B cell (primary cell): Measurements from ENCODE around the gene FUCA1. TPM values are rescaled to one million over a fixed set of nuclear protein-coding genes. Genes with fewer than 3 reads are reported as not detected.

Experiments
- ATAC-seq: fragments of 200-7000 bp; cut with Tn5 transposase; one replicate; pipeline ENCODE4 v1.10.0; 2021; ENCODE audit warnings: low read depth, mild to moderate bottlenecking, moderate number of reproducible peaks, moderate library complexity
- CTCF ChIA-PET: fragments of 350-600 bp; sonication (Branson Sonifier 250); formaldehyde crosslinking; loops from one replicate; lab custom pipeline; 2021; ENCODE audit warnings: antibody characterized with exemption, inconsistent platforms; lab: Charles Lee
- POLR2A ChIA-PET: fragments of 350-600 bp; sonication (Branson Sonifier 250); formaldehyde crosslinking; loops from one replicate; lab custom pipeline; 2021; ENCODE audit warnings: antibody characterized with exemption; lab: Charles Lee
- DNase-seq: peaks from one replicate; pipeline ENCODE4 v3.0.0; 2013
- H2AFZ ChIP-seq: 2 replicates; pipeline ENCODE4 v1.6.1; 2012; ENCODE audit warnings: mild to moderate bottlenecking, low read depth, low read length; ENCODE audit not compliant: insufficient read depth, poor library complexity, severe bottlenecking
- H3K27ac ChIP-seq, 2 donors: 1 replicate in 1 of 2; 2 replicates in 1 of 2; pipeline ENCODE4 v1.5.1; 2012 to 2013; ENCODE audit warnings: low read length in 2 of 2, mild to moderate bottlenecking in 2 of 2, moderate library complexity in 1 of 2
- H3K27me3 ChIP-seq, 4 experiments: fragments of 200-600 bp in 1 of 4; sonication (generic) in 1 of 4; replicated peaks in 1 of 4; 1 replicate in 2 of 4; 2 replicates in 2 of 4; pipeline versions ENCODE4 v1.6.1 to v1.7.0; 2013 to 2016; ENCODE audit warnings: low read length in 3 of 4, mild to moderate bottlenecking in 2 of 4, mixed read lengths in 1 of 4, moderate library complexity in 1 of 4; ENCODE audit not compliant: insufficient read depth in 4 of 4, control insufficient read depth in 3 of 4; ENCODE audit errors: control extremely low read depth in 1 of 4
- H3K36me3 ChIP-seq, 2 experiments: replicated peaks in 1 of 2; 1 replicate in 1 of 2; 2 replicates in 1 of 2; pipeline versions ENCODE4 v1.6.1 to v1.7.1; 2013; ENCODE audit warnings: low read length in 1 of 2; ENCODE audit not compliant: insufficient read depth in 2 of 2, control insufficient read depth in 1 of 2; ENCODE audit errors: control extremely low read depth in 1 of 2, extremely low read depth in 1 of 2
- H3K4me1 ChIP-seq, 2 donors: fragments of 200-600 bp in 1 of 2; sonication (generic) in 1 of 2; 1 replicate in 1 of 2; 2 replicates in 1 of 2; pipeline versions ENCODE4 v1.5.1 to v1.6.1; 2013 to 2017; ENCODE audit warnings: low read length in 2 of 2; ENCODE audit not compliant: control insufficient read depth in 2 of 2, insufficient read depth in 2 of 2
- H3K4me2 ChIP-seq: replicated peaks from 2 replicates; pipeline ENCODE3; 2012; ENCODE audit warnings: mild to moderate bottlenecking, low read depth, low read length; ENCODE audit not compliant: poor library complexity, severe bottlenecking
- H3K4me3 ChIP-seq, 5 experiments: fragments of 200-600 bp in 1 of 5; sonication (generic) in 1 of 5; 1 replicate in 3 of 5; 2 replicates in 2 of 5; pipeline versions ENCODE4 v1.5.1 to v1.7.0; 2011 to 2016; ENCODE audit warnings: low read length in 4 of 5, mild to moderate bottlenecking in 4 of 5, low read depth in 2 of 5, control low read depth in 1 of 5, moderate library complexity in 1 of 5; ENCODE audit not compliant: insufficient read depth in 1 of 5; ENCODE audit errors: control extremely low read depth in 1 of 5, extremely low read depth in 1 of 5
- H3K79me2 ChIP-seq: fragments of 200-600 bp; sonication (generic); one replicate; pipeline ENCODE4 v1.6.0; 2016; ENCODE audit warnings: low read length; ENCODE audit not compliant: control insufficient read depth, insufficient read depth
- H3K9ac ChIP-seq: fragments of 200-600 bp; sonication (generic); 2 replicates; pipeline ENCODE4 v1.6.1; 2017; ENCODE audit warnings: mild to moderate bottlenecking, low read length, moderate library complexity
- H3K9me3 ChIP-seq, 3 donors: one replicate each; pipeline versions ENCODE4 v1.6.1 to v1.7.1; 2013; ENCODE audit warnings: low read length in 2 of 3; ENCODE audit not compliant: control insufficient read depth in 2 of 3, insufficient read depth in 1 of 3; ENCODE audit errors: control extremely low read depth in 1 of 3
- H4K20me1 ChIP-seq: 2 replicates; pipeline ENCODE4 v1.6.0; 2012; ENCODE audit warnings: mild to moderate bottlenecking, low read length; ENCODE audit not compliant: insufficient read depth, control insufficient read depth, poor library complexity, severe bottlenecking
- H3K27ac Mint-ChIP-seq: one replicate; pipeline ENCODE4 v1.8.0; 2021; ENCODE audit warnings: mixed read lengths
- H3K27me3 Mint-ChIP-seq: one replicate; pipeline ENCODE4 v1.8.0; 2021; ENCODE audit warnings: mixed read lengths
- H3K4me1 Mint-ChIP-seq: one replicate; pipeline ENCODE4 v1.8.0; 2021; ENCODE audit warnings: mixed read lengths
- H3K4me3 Mint-ChIP-seq: one replicate; pipeline ENCODE4 v1.8.0; 2021; ENCODE audit warnings: mixed read lengths
- H3K9me3 Mint-ChIP-seq: one replicate; pipeline ENCODE4 v1.8.0; 2022; ENCODE audit warnings: mixed read lengths; ENCODE audit not compliant: insufficient read depth
- EZH2 ChIP-seq: IDR thresholded peaks from 2 replicates; pipeline ENCODE4 v1.6.1; 2012; ENCODE audit warnings: borderline replicate concordance, low read depth, mild to moderate bottlenecking, moderate library complexity, low read length; ENCODE audit not compliant: insufficient read depth, poor library complexity, severe bottlenecking
- WGBS: methylation state at CpG from one replicate; pipeline ENCODE4 v1.1.5; 2013; ENCODE audit warnings: missing lambda C conversion rate; ENCODE audit not compliant: insufficient coverage; 5-methylcytosine and 5-hydroxymethylcytosine counted together
- intact Hi-C: fragments of 100-400 bp; cut with micrococcal nuclease; formaldehyde crosslinking; loops from one replicate; pipeline ENCODE4 v1.10.0; 2022
- polyA plus RNA-seq: library from polyadenylated mRNA; depleted of rRNA; stranded (reverse); fragments of >200 nt; gene quantifications from 2 replicates; pipeline ENCODE4 v1.2.3, GENCODE V29; 2012
- total RNA-seq, 2 donors: library from RNA; stranded (reverse); fragments of 120-200 nt in 1 of 2; gene quantifications; 1 replicate in 1 of 2; 2 replicates in 1 of 2; pipeline versions ENCODE4 v1.2.3 to v1.2.4, GENCODE V29; 2013 to 2022
- TF ChIP-seq, protein P1 (sequence below): fragments of 200-600 bp; IDR thresholded peaks from one replicate; pipeline ENCODE4 v1.8.0; 2022; ENCODE audit warnings: antibody characterized with exemption, mild to moderate bottlenecking

The FUCA1 gene
- total and polyA plus RNA-seq, 2 donors (not counting 1 experiment from before 2014, with no cell fraction given): 8.0 to 19.3 TPM

DNA sequence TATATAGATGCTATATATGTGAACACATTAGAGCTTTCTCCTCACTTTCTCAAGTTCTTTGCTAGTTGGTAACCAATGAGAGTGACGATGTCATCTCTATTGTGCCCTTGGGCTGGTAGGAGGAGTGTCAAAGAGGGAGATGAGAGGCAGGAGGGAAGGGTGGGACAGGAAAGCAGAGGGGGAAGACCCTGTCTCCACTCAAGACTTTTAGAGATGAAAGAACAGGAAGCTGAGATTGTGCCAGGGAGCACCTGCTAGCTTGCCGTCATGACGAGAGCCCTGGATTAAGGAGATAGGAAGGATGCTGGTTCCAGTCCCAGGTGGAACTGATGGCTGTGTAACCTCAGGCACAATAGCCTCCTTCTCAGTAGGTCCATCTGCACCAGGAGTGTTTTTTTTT is 28.4 kb upstream of the FUCA1 start:
- peaks cover 94% of the 10 kb centered on the region for H3K79me2 ChIP-seq
- ChIA-PET CTCF (interaction anchor here (1.6 to 3.0 kb wide), 5 partner anchors 12 to 87 kb away, joined by 7 to 20 read pairs (median 8); no protein-coding TSS in a partner anchor), POLR2A (interaction anchor here (1.1 to 9.7 kb wide), 2 partner anchors 8 to 14 kb away, joined by 5 to 81 read pairs; partner anchors contain the start of gene CNR2)
- peak overlapping the region; percentile 2 for H3K9ac ChIP-seq
- H3K9me3 Mint-ChIP-seq: no peaks in the 10 kb centered on the region
- peaks cover 3 to 45% of the 10 kb centered on the region in 2 experiments for H3K36me3 ChIP-seq
- H3K27me3 Mint-ChIP-seq: no peaks in the 10 kb centered on the region
- DNase-seq (peak; percentile 54), ATAC-seq (peak; percentile 52)
- H4K20me1 ChIP-seq: peaks cover 53% of the 10 kb centered on the region
- intact Hi-C loops: loop anchor here (2.0 kb wide), 1 partner anchor 16 kb away; the partner anchor contains the start of gene CNR2
- H3K4me1 Mint-ChIP-seq: peaks cover 80% of the 10 kb centered on the region
- H3K4me2 ChIP-seq: peak overlapping the region; percentile 45
- H3K4me3 Mint-ChIP-seq: peak overlapping the region; percentile 49
- H3K27me3 ChIP-seq: no peaks in the 10 kb centered on the region
- H3K4me1 ChIP-seq: peaks cover 77 to 86% of the 10 kb centered on the region in 2 donors
- WGBS: 30% methylated on average over 3 of the region's 3 CpGs
- H2AFZ ChIP-seq: no peak overlapping the region
- H3K9me3 ChIP-seq: no peaks in the 10 kb centered on the region
- peak overlapping the region; percentile 64 to 72 for H3K27ac ChIP-seq
- peak overlapping the region; percentile 84 for H3K27ac Mint-ChIP-seq
- no peak overlapping the region for H3K4me3 ChIP-seq
- TF ChIP-seq, protein P1, sequence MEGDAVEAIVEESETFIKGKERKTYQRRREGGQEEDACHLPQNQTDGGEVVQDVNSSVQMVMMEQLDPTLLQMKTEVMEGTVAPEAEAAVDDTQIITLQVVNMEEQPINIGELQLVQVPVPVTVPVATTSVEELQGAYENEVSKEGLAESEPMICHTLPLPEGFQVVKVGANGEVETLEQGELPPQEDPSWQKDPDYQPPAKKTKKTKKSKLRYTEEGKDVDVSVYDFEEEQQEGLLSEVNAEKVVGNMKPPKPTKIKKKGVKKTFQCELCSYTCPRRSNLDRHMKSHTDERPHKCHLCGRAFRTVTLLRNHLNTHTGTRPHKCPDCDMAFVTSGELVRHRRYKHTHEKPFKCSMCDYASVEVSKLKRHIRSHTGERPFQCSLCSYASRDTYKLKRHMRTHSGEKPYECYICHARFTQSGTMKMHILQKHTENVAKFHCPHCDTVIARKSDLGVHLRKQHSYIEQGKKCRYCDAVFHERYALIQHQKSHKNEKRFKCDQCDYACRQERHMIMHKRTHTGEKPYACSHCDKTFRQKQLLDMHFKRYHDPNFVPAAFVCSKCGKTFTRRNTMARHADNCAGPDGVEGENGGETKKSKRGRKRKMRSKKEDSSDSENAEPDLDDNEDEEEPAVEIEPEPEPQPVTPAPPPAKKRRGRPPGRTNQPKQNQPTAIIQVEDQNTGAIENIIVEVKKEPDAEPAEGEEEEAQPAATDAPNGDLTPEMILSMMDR: no peak
- no peak for TF ChIP-seq EZH2

DNA sequence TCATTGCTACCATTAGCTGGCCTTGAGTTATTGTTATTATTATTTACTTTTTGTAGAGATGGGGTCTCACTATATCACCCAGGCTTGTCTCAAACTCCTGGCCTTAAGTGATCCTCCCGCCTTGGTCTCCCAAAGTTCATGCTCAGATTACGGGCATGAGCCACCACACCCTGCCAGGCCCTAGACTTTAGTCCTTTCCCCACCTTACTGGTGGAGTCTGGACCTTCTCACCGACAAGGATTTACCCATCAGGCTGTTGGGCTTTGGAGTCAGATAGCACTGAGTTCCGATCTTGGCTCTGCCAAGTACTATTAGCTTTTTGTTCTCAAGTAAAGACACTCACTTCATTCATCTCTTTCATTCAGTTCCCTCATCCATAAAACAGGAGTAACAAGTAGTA is 27.9 kb upstream of the FUCA1 start:
- no peaks in the 10 kb centered on the region for H3K9me3 ChIP-seq
- H3K79me2 ChIP-seq: peaks cover 92% of the 10 kb centered on the region
- peak overlapping the region; percentile 84 for H3K27ac Mint-ChIP-seq
- intact Hi-C loops: loop anchor here (2.0 kb wide), 1 partner anchor 17 kb away; the partner anchor contains the start of gene CNR2
- TF ChIP-seq, protein P1: no peak
- no peak for TF ChIP-seq EZH2
- CTCF ChIA-PET: interaction anchor here (1.6 to 3.0 kb wide), 4 partner anchors 13 to 86 kb away, joined by 8 to 20 read pairs (median 10); no protein-coding TSS in a partner anchor
- ATAC-seq (no peak), DNase-seq (no peak)
- peaks cover 3 to 43% of the 10 kb centered on the region in 2 experiments for H3K36me3 ChIP-seq
- H3K4me3 ChIP-seq: no peak overlapping the region
- no peak overlapping the region for H2AFZ ChIP-seq
- no peak overlapping the region for H3K9ac ChIP-seq
- peak overlapping the region; percentile 45 for H3K4me2 ChIP-seq
- H3K27me3 Mint-ChIP-seq: no peaks in the 10 kb centered on the region
- 89% methylated on average over 4 of the region's 4 CpGs for WGBS
- peaks cover 48% of the 10 kb centered on the region for H4K20me1 ChIP-seq
- peak overlapping the region; percentile 64 to 72 for H3K27ac ChIP-seq
- H3K4me1 Mint-ChIP-seq: peaks cover 78% of the 10 kb centered on the region
- H3K27me3 ChIP-seq: no peaks in the 10 kb centered on the region
- no peaks in the 10 kb centered on the region for H3K9me3 Mint-ChIP-seq
- POLR2A ChIA-PET: interaction anchor here (9.7 kb wide), 1 partner anchor 15 kb away, joined by 81 read pairs; the partner anchor contains the start of gene CNR2
- peak overlapping the region; percentile 49 for H3K4me3 Mint-ChIP-seq
- H3K4me1 ChIP-seq: peaks cover 73 to 84% of the 10 kb centered on the region in 2 donors
